GM12891 (cell line): ENCODE data around the gene MAPRE3.

Source experiments
- POLR2A ChIP-seq: IDR thresholded peaks from 2 replicates; pipeline ENCODE4 v1.6.1; 2011; ENCODE audit warnings: low read depth, low read length, control low read depth
- POLR2AphosphoS5 ChIP-seq: IDR thresholded peaks from 2 replicates; pipeline ENCODE4 v1.6.1; 2011; ENCODE audit warnings: low read depth, low read length, control low read depth
- SPI1 ChIP-seq: IDR thresholded peaks from 2 replicates; pipeline ENCODE4 v1.6.1; 2011; ENCODE audit warnings: low read depth, low read length, control low read depth

DNA sequence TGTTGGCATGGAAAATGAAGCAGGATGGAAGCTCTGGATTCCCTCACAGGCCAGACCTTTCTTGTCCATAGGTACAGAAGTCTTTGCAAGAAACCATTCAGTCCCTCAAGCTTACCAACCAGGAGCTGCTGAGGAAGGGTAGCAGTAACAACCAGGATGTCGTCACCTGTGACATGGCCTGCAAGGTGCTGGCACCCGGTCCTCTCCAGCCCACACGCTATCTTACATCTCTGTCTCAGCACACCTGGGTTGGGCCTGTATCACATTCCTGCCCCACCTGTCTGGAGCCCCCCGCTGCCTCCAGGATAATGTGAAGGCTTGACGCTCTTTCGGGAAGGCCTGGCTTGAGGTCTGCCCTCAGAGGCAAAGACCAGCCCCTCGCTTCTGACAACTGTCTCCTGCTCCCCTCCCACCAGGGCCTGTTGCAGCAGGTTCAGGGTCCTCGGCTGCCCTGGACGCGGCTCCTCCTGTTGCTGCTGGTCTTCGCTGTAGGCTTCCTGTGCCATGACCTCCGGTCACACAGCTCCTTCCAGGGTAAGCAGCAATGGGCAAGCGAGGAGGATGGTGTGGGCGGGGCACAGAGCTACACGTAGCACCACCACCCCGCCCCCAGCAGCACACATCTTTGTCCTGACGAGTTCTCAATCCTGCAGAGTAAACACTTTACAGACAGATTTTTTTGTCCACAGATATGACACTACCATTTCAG is 68.3 kb downstream of the MAPRE3 start:
- TF ChIP-seq POLR2AphosphoS5 (no peak), POLR2A (no peak), SPI1 (no peak)
